HEK293 (cell line): ENCODE data around the gene SLC2A11.

Experiments used
- CTCF ChIA-PET: fragments of 350-600 bp; formaldehyde crosslinking; extraction: SDS; loops from one replicate; lab custom pipeline; 2021; ENCODE audit warnings: antibody characterized with exemption; lab: Yijun Ruan, JAX
- POLR2A ChIA-PET: fragments of 300-600 bp; formaldehyde crosslinking; extraction: SDS; loops from one replicate; lab custom pipeline; 2020; ENCODE audit warnings: antibody characterized with exemption, inconsistent platforms; lab: Yijun Ruan, JAX
- H3K27ac ChIP-seq: fragments of 200-500 bp; sonication (Bioruptor generic); 2 replicates; pipeline ENCODE4 v1.5.1; 2014; ENCODE audit warnings: low read depth, low read length, control low read depth, inconsistent platforms; ENCODE audit errors: extremely low read depth
- H3K36me3 ChIP-seq, 2 experiments: fragments of 200-500 bp in 1 of 2; sonication (Bioruptor generic) in 1 of 2; 1 replicate in 1 of 2; 2 replicates in 1 of 2; pipeline ENCODE4 v1.5.1; 2014 to 2017; ENCODE audit warnings: inconsistent platforms in 2 of 2, low read length in 2 of 2; ENCODE audit not compliant: control insufficient read depth in 2 of 2, insufficient read depth in 1 of 2
- H3K4me1 ChIP-seq: fragments of 200-500 bp; sonication (Bioruptor generic); 2 replicates; pipeline ENCODE4 v1.5.1; 2014; ENCODE audit warnings: mild to moderate bottlenecking, low read length, inconsistent platforms; ENCODE audit not compliant: control insufficient read depth, insufficient read depth
- H3K4me3 ChIP-seq: 2 replicates; pipeline ENCODE4 v1.5.1; 2011; ENCODE audit warnings: low read depth, mild to moderate bottlenecking, control low read depth, low read length, moderate library complexity
- H3K9me3 ChIP-seq: fragments of 200-500 bp; sonication (Bioruptor generic); 2 replicates; pipeline ENCODE4 v1.5.1; 2014; ENCODE audit warnings: low read depth, low read length, inconsistent platforms; ENCODE audit not compliant: control insufficient read depth, insufficient read depth
- GLI2 ChIP-seq: fragments of 450-650 bp; formaldehyde crosslinking; IDR thresholded peaks from 2 replicates; pipeline ENCODE4; 2017; ENCODE audit warnings: missing biosample characterization, missing genetic modification characterization, low read depth, borderline replicate concordance
- GLI4 ChIP-seq: fragments of 450-650 bp; formaldehyde crosslinking; IDR thresholded peaks from 2 replicates; pipeline ENCODE4 v1.5.1; 2016; ENCODE audit warnings: missing biosample characterization, missing genetic modification characterization
- KLF16 ChIP-seq: fragments of 450-650 bp; formaldehyde crosslinking; IDR thresholded peaks from 2 replicates; pipeline ENCODE4 v1.5.1; 2017; ENCODE audit warnings: missing biosample characterization, missing genetic modification characterization
- KLF17 ChIP-seq: fragments of 450-650 bp; formaldehyde crosslinking; IDR thresholded peaks from 2 replicates; pipeline ENCODE4 v1.5.1; 2016; ENCODE audit warnings: missing biosample characterization, missing genetic modification characterization
- YY1 ChIP-seq: fragments of 450-650 bp; formaldehyde crosslinking; IDR thresholded peaks from 2 replicates; pipeline ENCODE4 v1.5.1; 2018; ENCODE audit warnings: missing biosample characterization, missing genetic modification characterization
- ZBTB21 ChIP-seq: fragments of 450-650 bp; formaldehyde crosslinking; IDR thresholded peaks from 2 replicates; pipeline ENCODE4 v1.5.1; 2017; ENCODE audit warnings: missing biosample characterization, missing genetic modification characterization
- ZBTB26 ChIP-seq: fragments of 450-650 bp; formaldehyde crosslinking; optimal IDR thresholded peaks from 2 replicates; pipeline ENCODE3; 2016; ENCODE audit warnings: missing biosample characterization, mild to moderate bottlenecking, missing genetic modification characterization
- ZFP37 ChIP-seq: fragments of 450-650 bp; formaldehyde crosslinking; IDR thresholded peaks from 2 replicates; pipeline ENCODE4 v1.5.1; 2016; ENCODE audit warnings: missing biosample characterization, missing genetic modification characterization
- ZNF112 ChIP-seq: fragments of 450-650 bp; formaldehyde crosslinking; IDR thresholded peaks from 2 replicates; pipeline ENCODE4 v1.5.0; 2017; ENCODE audit warnings: missing biosample characterization, missing genetic modification characterization
- ZNF140 ChIP-seq: fragments of 450-650 bp; formaldehyde crosslinking; IDR thresholded peaks from 2 replicates; pipeline ENCODE4 v1.5.1; 2016; ENCODE audit warnings: missing biosample characterization, missing genetic modification characterization
- ZNF157 ChIP-seq: fragments of 450-650 bp; formaldehyde crosslinking; IDR thresholded peaks from 2 replicates; pipeline ENCODE4 v1.5.1; 2016; ENCODE audit warnings: missing biosample characterization, missing genetic modification characterization
- ZNF19 ChIP-seq: fragments of 450-650 bp; formaldehyde crosslinking; IDR thresholded peaks from 2 replicates; pipeline ENCODE4; 2016; ENCODE audit warnings: missing biosample characterization, missing genetic modification characterization, low read depth
- ZNF292 ChIP-seq: fragments of 450-650 bp; formaldehyde crosslinking; IDR thresholded peaks from 2 replicates; pipeline ENCODE4 v1.5.1; 2016; ENCODE audit warnings: low read depth, missing biosample characterization, missing genetic modification characterization, borderline replicate concordance
- ZNF341 ChIP-seq: fragments of 450-650 bp; formaldehyde crosslinking; IDR thresholded peaks from 2 replicates; pipeline ENCODE4; 2016; ENCODE audit warnings: low read depth, missing biosample characterization, missing genetic modification characterization
- ZNF362 ChIP-seq: fragments of 450-650 bp; formaldehyde crosslinking; IDR thresholded peaks from 2 replicates; pipeline ENCODE4 v1.5.1; 2016; ENCODE audit warnings: missing biosample characterization, missing genetic modification characterization
- ZNF398 ChIP-seq: fragments of 450-650 bp; formaldehyde crosslinking; IDR thresholded peaks from 2 replicates; pipeline ENCODE4 v1.5.1; 2017; ENCODE audit warnings: missing biosample characterization, missing genetic modification characterization
- ZNF423 ChIP-seq: fragments of 450-650 bp; formaldehyde crosslinking; IDR thresholded peaks from 2 replicates; pipeline ENCODE4 v1.5.1; 2016; ENCODE audit warnings: missing biosample characterization, missing genetic modification characterization
- ZNF530 ChIP-seq: fragments of 450-650 bp; formaldehyde crosslinking; IDR thresholded peaks from 2 replicates; pipeline ENCODE4 v1.5.1; 2016; ENCODE audit warnings: low read depth, missing biosample characterization, missing genetic modification characterization
- ZNF596 ChIP-seq: fragments of 450-650 bp; IDR thresholded peaks from 2 replicates; pipeline ENCODE4 v1.5.0; 2018; ENCODE audit warnings: missing biosample characterization, mild to moderate bottlenecking, missing genetic modification characterization, moderate library complexity
- ZNF645 ChIP-seq: fragments of 450-650 bp; formaldehyde crosslinking; IDR thresholded peaks from 2 replicates; pipeline ENCODE4; 2016; ENCODE audit warnings: missing biosample characterization, missing genetic modification characterization
- ZNF707 ChIP-seq: fragments of 450-650 bp; formaldehyde crosslinking; IDR thresholded peaks from 2 replicates; pipeline ENCODE4 v1.5.1; 2016; ENCODE audit warnings: missing biosample characterization, missing genetic modification characterization
- ZSCAN23 ChIP-seq: fragments of 450-650 bp; formaldehyde crosslinking; IDR thresholded peaks from 2 replicates; pipeline ENCODE4 v1.5.1; 2016; ENCODE audit warnings: missing biosample characterization, missing genetic modification characterization

The SLC2A11 gene

GRCh38 chr22:23820748-23821211 lies 36.9 kb upstream of the SLC2A11 start:
- Histone ChIP-seq H3K27ac (no peak overlapping the region), H3K36me3 (peaks cover 59 to 97% of the 10 kb centered on the region in 2 experiments), H3K4me1 (no peaks in the 10 kb centered on the region), H3K4me3 (no peak overlapping the region), H3K9me3 (no peaks in the 10 kb centered on the region)
- CTCF ChIA-PET = interaction anchor here (0.6 to 2.7 kb wide), 3 partner anchors 29 to 50 kb away, joined by 3 to 9 read pairs (median 4); no protein-coding TSS in a partner anchor
- TF ChIP-seq KLF17 (tag by site-specific recombination) (no peak), ZNF596 (tag by site-specific recombination) (no peak), ZNF19 (tag by site-specific recombination) (no peak), ZNF707 (tag by site-specific recombination) (no peak), ZNF645 (no peak)
- TF ChIP-seq, all 188 proteins: peak for 0
- POLR2A ChIA-PET = no interaction called here

- POLR2A ChIA-PET = no interaction called here
- CTCF ChIA-PET = interaction anchor here (0.6 to 2.7 kb wide), 2 partner anchors 27 to 658 kb away, joined by 3 to 9 read pairs; no protein-coding TSS in a partner anchor
- TF ChIP-seq KLF16 (tag by site-specific recombination) = no peak
- no peak for TF ChIP-seq ZBTB21 (tag by site-specific recombination)
- TF ChIP-seq ZNF140 (tag by site-specific recombination) = no peak
- no peak for TF ChIP-seq GLI4
- no peak for TF ChIP-seq ZNF341 (tag by site-specific recombination)
- no peak for TF ChIP-seq ZNF423 (tag by site-specific recombination)
- TF ChIP-seq ZNF292 (tag by site-specific recombination) = no peak
- TF ChIP-seq ZNF530 (tag by site-specific recombination) = no peak
- no peak for TF ChIP-seq ZBTB26 (tag by site-specific recombination)
- TF ChIP-seq ZSCAN23 (tag by site-specific recombination) = no peak
- TF ChIP-seq ZNF398 (tag by site-specific recombination) = no peak
- no peak for TF ChIP-seq YY1 (tag by site-specific recombination)
- TF ChIP-seq ZNF112 (tag by site-specific recombination) = no peak
- no peak for TF ChIP-seq ZNF362 (tag by site-specific recombination)
- no peak for TF ChIP-seq GLI2
- TF ChIP-seq ZFP37 (tag by site-specific recombination) = no peak
- TF ChIP-seq ZNF596 (tag by site-specific recombination) = no peak
- no peak for TF ChIP-seq ZNF707 (tag by site-specific recombination)
- no peak for TF ChIP-seq ZNF157
- Histone ChIP-seq H3K4me1 (no peaks in the 10 kb centered on the region), H3K9me3 (no peaks in the 10 kb centered on the region), H3K36me3 (peaks cover 53 to 94% of the 10 kb centered on the region in 2 experiments), H3K4me3 (no peak overlapping the region), H3K27ac (no peak overlapping the region)
These were observed 35.5 kb upstream of the SLC2A11 start for GRCh38 chr22:23822101-23822671.
